PC-9 (cell line): ENCODE measurements around the gene SULT4A1. TPM values are rescaled to one million over a fixed set of nuclear protein-coding genes. Genes with fewer than 3 reads are reported as not detected.

ENCODE experiments used
- BruUV-seq: library from RNA; stranded (reverse); fragments of 400-500 nt; replicated peaks from 2 replicates; lab custom pipeline; 2021; lab: Mats Ljungman, UMichigan
- CTCF ChIA-PET: fragments of 300-600 bp; sonication (Branson Sonifier 250); formaldehyde crosslinking; loops from one replicate; lab custom pipeline; 2022; ENCODE audit warnings: antibody characterized with exemption; lab: Charles Lee
- POLR2A ChIA-PET: fragments of 300-600 bp; sonication (Branson Sonifier 250); formaldehyde crosslinking; loops from one replicate; lab custom pipeline; 2022; ENCODE audit warnings: antibody characterized with exemption; ENCODE audit not compliant: unreplicated experiment; lab: Charles Lee
- DNase-seq, 2 experiments: peaks; one replicate each; pipeline versions ENCODE4 v3.0.0 to v3.0.0-alpha.2; 2015 to 2022; ENCODE audit warnings: mixed read lengths in 1 of 2
- H2AFZ ChIP-seq: fragments of 200-600 bp; sonication (generic); 2 replicates; pipeline ENCODE4 v1.8.1; 2017; ENCODE audit warnings: antibody characterized with exemption
- H3F3A ChIP-seq: fragments of 200-600 bp; sonication (generic); 2 replicates; pipeline ENCODE4 v1.8.1; 2017; ENCODE audit warnings: antibody characterized with exemption, mild to moderate bottlenecking, low read depth; ENCODE audit not compliant: insufficient read depth
- H3K27ac ChIP-seq: fragments of 200-600 bp; sonication (generic); 2 replicates; pipeline ENCODE4 v1.6.1; 2016; ENCODE audit warnings: mixed run types
- H3K27me3 ChIP-seq: fragments of 200-600 bp; sonication (generic); 2 replicates; pipeline ENCODE4 v1.6.1; 2016; ENCODE audit warnings: low read depth, mixed run types; ENCODE audit not compliant: insufficient read depth
- H3K36me3 ChIP-seq: fragments of 200-600 bp; sonication (generic); 2 replicates; pipeline ENCODE4 v1.6.1; 2016; ENCODE audit warnings: low read depth, mixed run types
- H3K4me1 ChIP-seq: fragments of 200-600 bp; sonication (generic); replicated peaks from 2 replicates; pipeline ENCODE4 v1.6.1; 2016; ENCODE audit warnings: mixed run types; ENCODE audit not compliant: insufficient read depth
- H3K4me2 ChIP-seq: fragments of 200-600 bp; sonication (generic); 2 replicates; pipeline ENCODE4 v1.6.1; 2017; ENCODE audit warnings: mixed run types
- H3K4me3 ChIP-seq: fragments of 200-600 bp; sonication (generic); 2 replicates; pipeline ENCODE4 v1.6.1; 2016; ENCODE audit warnings: mixed run types
- H3K79me2 ChIP-seq: fragments of 200-600 bp; sonication (generic); 2 replicates; pipeline ENCODE4 v1.6.1; 2017; ENCODE audit warnings: low read depth, mixed run types
- H3K9me2 ChIP-seq: fragments of 200-600 bp; sonication (generic); 2 replicates; pipeline ENCODE4 v1.8.1; 2017; ENCODE audit warnings: mild to moderate bottlenecking; ENCODE audit not compliant: insufficient read depth
- H3K9me3 ChIP-seq: fragments of 200-600 bp; sonication (generic); 2 replicates; pipeline ENCODE4 v1.8.1; 2016; ENCODE audit warnings: low read depth; ENCODE audit not compliant: insufficient read depth
- H4K20me1 ChIP-seq: fragments of 200-600 bp; sonication (generic); 2 replicates; pipeline ENCODE4 v1.8.1; 2017; ENCODE audit not compliant: insufficient read depth
- EZH2 ChIP-seq: fragments of 200-600 bp; sonication (generic); IDR thresholded peaks from 2 replicates; pipeline ENCODE4 v1.8.0; 2017; ENCODE audit warnings: antibody characterized with exemption, low read depth
- intact Hi-C: fragments of 100-400 bp; cut with micrococcal nuclease; formaldehyde crosslinking; loops from one replicate; pipeline ENCODE4 v1.10.0; 2022; ENCODE audit not compliant: unreplicated experiment
- total RNA-seq: library from RNA; stranded (reverse); gene quantifications from 2 replicates; pipeline ENCODE4 v1.2.3, GENCODE V29; 2021
- TF ChIP-seq, protein P1 (sequence below): fragments of 200-600 bp; sonication (generic); conservative IDR thresholded peaks from 2 replicates; pipeline ENCODE4 v1.6.1; 2017; ENCODE audit warnings: mixed run types, antibody characterized with exemption, mild to moderate bottlenecking, moderate library complexity

SULT4A1 gene
- total RNA-seq, 1 experiment from 2014 or later: 3.4 TPM

DNA sequence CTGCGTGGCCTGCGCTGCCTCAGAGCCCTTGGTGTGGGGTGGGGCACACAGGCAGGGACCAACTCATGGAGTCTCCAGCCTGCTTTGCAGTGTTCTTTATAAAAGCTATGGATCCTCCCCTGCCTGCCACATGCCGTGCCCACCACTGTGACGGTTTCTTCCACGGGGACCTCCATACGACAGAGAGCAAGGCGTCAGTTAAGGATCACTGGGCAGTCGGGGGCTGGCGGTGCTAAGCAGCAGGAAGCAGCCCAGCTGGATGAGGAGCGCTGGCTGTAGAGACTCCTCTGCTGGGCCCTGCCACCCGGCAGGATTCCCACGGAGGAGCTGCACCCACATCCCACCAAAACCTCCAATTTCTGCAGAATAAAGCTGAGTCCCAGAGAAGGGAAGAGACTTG is 27.1 kb downstream of the SULT4A1 start:
- Histone ChIP-seq H3K4me1 (no peaks in the 10 kb centered on the region), H3K9me2 (no peaks in the 10 kb centered on the region), H4K20me1 (peaks cover 3% of the 10 kb centered on the region), H3K4me3 (no peak overlapping the region), H3K27me3 (0 out of 2 replicates have a peak, but pooled peaks cover 18% of the 10 kb centered on the region), H3K36me3 (no peaks in the 10 kb centered on the region), H3K4me2 (no peak overlapping the region), H3K9me3 (no peaks in the 10 kb centered on the region), H2AFZ (no peak overlapping the region), H3K79me2 (no peaks in the 10 kb centered on the region), H3F3A (no peaks in the 10 kb centered on the region), H3K27ac (no peak overlapping the region)
- TF ChIP-seq, protein P1, sequence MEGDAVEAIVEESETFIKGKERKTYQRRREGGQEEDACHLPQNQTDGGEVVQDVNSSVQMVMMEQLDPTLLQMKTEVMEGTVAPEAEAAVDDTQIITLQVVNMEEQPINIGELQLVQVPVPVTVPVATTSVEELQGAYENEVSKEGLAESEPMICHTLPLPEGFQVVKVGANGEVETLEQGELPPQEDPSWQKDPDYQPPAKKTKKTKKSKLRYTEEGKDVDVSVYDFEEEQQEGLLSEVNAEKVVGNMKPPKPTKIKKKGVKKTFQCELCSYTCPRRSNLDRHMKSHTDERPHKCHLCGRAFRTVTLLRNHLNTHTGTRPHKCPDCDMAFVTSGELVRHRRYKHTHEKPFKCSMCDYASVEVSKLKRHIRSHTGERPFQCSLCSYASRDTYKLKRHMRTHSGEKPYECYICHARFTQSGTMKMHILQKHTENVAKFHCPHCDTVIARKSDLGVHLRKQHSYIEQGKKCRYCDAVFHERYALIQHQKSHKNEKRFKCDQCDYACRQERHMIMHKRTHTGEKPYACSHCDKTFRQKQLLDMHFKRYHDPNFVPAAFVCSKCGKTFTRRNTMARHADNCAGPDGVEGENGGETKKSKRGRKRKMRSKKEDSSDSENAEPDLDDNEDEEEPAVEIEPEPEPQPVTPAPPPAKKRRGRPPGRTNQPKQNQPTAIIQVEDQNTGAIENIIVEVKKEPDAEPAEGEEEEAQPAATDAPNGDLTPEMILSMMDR: no peak
- TF ChIP-seq EZH2: no peak
- no peak for DNase-seq
- CTCF ChIA-PET: interaction anchor here (0.6 kb wide), 1 partner anchor 536 kb away, joined by 3 read pairs; no protein-coding TSS in a partner anchor
- intact Hi-C loops: no loop called here
- no TSS peak for BruUV-seq
- POLR2A ChIA-PET: no interaction called here

DNA sequence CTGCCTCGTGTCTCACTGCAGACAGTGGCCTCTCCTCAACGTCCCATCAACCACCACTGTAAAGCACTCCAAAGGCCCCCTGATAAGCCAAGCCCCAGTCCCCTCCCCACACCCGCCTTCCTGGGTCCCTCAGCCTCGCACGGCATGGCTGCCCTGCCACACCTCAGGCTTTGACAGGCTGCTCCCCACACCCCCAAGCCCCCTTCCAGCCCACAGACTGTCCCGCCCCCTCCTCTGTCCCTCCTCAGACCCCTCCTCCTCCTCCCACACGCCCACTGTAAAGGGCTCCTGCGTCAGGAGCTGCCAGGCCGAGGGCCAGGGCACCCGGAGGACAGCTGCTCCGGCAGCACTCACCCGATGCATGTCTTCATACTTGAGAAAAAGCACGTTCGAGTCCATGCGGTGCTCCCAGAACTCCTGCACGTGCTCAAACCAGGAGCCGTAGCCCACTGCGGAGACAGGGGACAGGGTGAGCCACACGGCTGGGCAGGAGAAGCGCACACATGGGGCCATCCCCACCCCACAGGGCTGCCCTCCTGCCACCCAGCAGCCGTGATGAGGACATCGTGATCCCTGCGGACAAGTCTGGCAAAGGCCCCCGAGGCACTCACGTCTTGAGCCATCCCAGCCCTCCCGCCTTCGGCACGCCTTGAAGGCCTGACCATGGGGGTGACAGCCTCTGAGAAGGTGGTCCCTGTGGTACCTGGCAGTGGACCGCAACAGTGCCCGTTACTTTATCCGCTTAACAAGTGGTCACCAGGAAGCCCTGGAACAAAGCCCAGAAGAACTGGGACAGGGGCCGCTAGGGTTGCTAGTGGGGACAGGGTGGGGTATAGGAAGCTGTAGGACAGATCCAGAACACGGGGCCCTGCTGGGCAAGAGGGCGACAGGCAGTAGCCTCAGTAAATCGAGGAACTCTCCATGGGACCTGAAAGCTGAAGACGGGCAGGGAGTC is 28.8 kb downstream of the SULT4A1 start:
- ChIA-PET POLR2A (no interaction called here), CTCF (no interaction called here)
- no peaks in the 10 kb centered on the region for H3K4me1 ChIP-seq
- H3K4me2 ChIP-seq: no peak overlapping the region
- H3K79me2 ChIP-seq: no peaks in the 10 kb centered on the region
- BruUV-seq: no TSS peak
- TF ChIP-seq EZH2: no peak
- TF ChIP-seq, protein P1: no peak
- no peaks in the 10 kb centered on the region for H3K36me3 ChIP-seq
- no peak for DNase-seq
- no peaks in the 10 kb centered on the region for H3F3A ChIP-seq
- H3K27ac ChIP-seq: no peak overlapping the region
- 0 out of 2 replicates have a peak, but pooled peaks cover 18% of the 10 kb centered on the region for H3K27me3 ChIP-seq
- peaks cover 6% of the 10 kb centered on the region for H4K20me1 ChIP-seq
- H2AFZ ChIP-seq: no peak overlapping the region
- H3K9me3 ChIP-seq: no peaks in the 10 kb centered on the region
- intact Hi-C loops: no loop called here
- H3K9me2 ChIP-seq: no peaks in the 10 kb centered on the region
- no peak overlapping the region for H3K4me3 ChIP-seq

- no peak overlapping the region for H3K4me3 ChIP-seq
- H2AFZ ChIP-seq: no peak overlapping the region
- no peak for DNase-seq
- CTCF ChIA-PET: no interaction called here
- POLR2A ChIA-PET: no interaction called here
- H3K27ac ChIP-seq: no peak overlapping the region
- no peaks in the 10 kb centered on the region for H3K9me2 ChIP-seq
- no peaks in the 10 kb centered on the region for H3K4me1 ChIP-seq
- no peak overlapping the region for H3K4me2 ChIP-seq
- no TSS peak for BruUV-seq
- H3F3A ChIP-seq: no peaks in the 10 kb centered on the region
- H3K27me3 ChIP-seq: 0 out of 2 replicates have a peak, but pooled peaks cover 8% of the 10 kb centered on the region
- no peaks in the 10 kb centered on the region for H3K9me3 ChIP-seq
- intact Hi-C loops: no loop called here
- no peaks in the 10 kb centered on the region for H3K36me3 ChIP-seq
- H3K79me2 ChIP-seq: no peaks in the 10 kb centered on the region
- no peak for TF ChIP-seq EZH2
- TF ChIP-seq, protein P1: no peak
- H4K20me1 ChIP-seq: peaks cover 6% of the 10 kb centered on the region
These were observed 29.7 kb downstream of the SULT4A1 start for GRCh38 chr22:43832393-43833265.
